Measurements from ENCODE around the gene ZNF441.

The ZNF441 gene

DNA sequence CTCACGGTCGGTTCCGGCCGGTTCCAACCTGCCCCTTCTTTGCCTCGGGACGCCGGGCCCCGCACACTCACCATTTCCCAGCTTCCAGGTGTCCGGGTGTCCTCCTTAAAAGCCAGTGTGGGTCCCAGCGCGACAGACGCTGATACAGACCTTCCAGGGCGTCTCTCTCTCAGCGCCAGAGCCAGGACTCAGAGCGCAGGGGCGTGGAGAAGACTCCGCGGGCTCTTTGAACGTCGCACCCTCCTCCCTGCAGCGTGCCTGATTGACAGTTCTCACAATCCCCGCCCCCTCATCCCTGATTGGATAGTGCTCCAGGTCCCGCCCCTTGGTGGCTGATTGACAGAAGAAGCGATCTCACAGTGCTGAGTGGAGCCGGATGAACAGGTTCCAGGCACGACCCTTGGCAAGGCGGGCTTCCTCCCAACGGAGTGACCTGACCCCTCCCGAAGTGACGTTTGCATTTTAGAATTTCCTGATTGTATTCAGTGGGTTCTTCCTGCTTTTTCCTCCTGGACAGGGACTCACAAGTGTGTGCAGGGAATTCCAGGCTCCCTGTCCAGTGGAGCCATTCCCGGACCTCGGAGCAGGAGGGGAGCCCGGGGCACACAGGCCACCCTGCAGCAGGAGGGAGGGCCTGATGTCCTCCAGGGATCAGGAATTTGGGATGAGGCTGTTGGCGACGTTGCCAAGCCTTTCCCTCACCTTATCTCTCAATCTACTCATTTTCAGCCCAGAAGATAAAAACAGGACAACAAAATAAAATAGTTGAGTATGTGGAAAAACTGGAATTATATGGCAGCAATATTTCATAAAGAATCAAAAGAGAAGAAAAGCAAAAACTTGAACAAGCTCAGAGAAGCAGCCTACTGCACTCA lies 27.8 kb upstream of the ZNF441 start, which contains the start of gene ZNF823 (continued):
- TF ChIP-seq, protein P1, sequence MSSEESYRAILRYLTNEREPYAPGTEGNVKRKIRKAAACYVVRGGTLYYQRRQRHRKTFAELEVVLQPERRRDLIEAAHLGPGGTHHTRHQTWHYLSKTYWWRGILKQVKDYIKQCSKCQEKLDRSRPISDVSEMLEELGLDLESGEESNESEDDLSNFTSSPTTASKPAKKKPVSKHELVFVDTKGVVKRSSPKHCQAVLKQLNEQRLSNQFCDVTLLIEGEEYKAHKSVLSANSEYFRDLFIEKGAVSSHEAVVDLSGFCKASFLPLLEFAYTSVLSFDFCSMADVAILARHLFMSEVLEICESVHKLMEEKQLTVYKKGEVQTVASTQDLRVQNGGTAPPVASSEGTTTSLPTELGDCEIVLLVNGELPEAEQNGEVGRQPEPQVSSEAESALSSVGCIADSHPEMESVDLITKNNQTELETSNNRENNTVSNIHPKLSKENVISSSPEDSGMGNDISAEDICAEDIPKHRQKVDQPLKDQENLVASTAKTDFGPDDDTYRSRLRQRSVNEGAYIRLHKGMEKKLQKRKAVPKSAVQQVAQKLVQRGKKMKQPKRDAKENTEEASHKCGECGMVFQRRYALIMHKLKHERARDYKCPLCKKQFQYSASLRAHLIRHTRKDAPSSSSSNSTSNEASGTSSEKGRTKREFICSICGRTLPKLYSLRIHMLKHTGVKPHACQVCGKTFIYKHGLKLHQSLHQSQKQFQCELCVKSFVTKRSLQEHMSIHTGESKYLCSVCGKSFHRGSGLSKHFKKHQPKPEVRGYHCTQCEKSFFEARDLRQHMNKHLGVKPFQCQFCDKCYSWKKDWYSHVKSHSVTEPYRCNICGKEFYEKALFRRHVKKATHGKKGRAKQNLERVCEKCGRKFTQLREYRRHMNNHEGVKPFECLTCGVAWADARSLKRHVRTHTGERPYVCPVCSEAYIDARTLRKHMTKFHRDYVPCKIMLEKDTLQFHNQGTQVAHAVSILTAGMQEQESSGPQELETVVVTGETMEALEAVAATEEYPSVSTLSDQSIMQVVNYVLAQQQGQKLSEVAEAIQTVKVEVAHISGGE (tag by site-specific recombination; conservative IDR thresholded peaks at IDR 0.05; ENCODE audit: low read depth): peak; percentile 45; the same call in 1 of the 2 replicates
- TF ChIP-seq ZBTB48 (tag by site-specific recombination; IDR thresholded peaks at IDR 0.05): peak; percentile 85
- no peak for TF ChIP-seq ZNF626 (tag by site-specific recombination; IDR thresholded peaks at IDR 0.05)
- TF ChIP-seq ZBTB21 (tag by site-specific recombination; IDR thresholded peaks at IDR 0.05): peak; percentile 20; the same call in 1 of the 2 replicates
- TF ChIP-seq, protein P2, sequence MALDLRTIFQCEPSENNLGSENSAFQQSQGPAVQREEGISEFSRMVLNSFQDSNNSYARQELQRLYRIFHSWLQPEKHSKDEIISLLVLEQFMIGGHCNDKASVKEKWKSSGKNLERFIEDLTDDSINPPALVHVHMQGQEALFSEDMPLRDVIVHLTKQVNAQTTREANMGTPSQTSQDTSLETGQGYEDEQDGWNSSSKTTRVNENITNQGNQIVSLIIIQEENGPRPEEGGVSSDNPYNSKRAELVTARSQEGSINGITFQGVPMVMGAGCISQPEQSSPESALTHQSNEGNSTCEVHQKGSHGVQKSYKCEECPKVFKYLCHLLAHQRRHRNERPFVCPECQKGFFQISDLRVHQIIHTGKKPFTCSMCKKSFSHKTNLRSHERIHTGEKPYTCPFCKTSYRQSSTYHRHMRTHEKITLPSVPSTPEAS (tag by site-specific recombination; IDR thresholded peaks at IDR 0.05): 0 out of 2 replicates have a peak, but pooled peaks have one; percentile 28
- TF ChIP-seq ZNF266 (tag by site-specific recombination; IDR thresholded peaks at IDR 0.05; ENCODE audit: low read depth): no peak
- TF ChIP-seq, protein P3, sequence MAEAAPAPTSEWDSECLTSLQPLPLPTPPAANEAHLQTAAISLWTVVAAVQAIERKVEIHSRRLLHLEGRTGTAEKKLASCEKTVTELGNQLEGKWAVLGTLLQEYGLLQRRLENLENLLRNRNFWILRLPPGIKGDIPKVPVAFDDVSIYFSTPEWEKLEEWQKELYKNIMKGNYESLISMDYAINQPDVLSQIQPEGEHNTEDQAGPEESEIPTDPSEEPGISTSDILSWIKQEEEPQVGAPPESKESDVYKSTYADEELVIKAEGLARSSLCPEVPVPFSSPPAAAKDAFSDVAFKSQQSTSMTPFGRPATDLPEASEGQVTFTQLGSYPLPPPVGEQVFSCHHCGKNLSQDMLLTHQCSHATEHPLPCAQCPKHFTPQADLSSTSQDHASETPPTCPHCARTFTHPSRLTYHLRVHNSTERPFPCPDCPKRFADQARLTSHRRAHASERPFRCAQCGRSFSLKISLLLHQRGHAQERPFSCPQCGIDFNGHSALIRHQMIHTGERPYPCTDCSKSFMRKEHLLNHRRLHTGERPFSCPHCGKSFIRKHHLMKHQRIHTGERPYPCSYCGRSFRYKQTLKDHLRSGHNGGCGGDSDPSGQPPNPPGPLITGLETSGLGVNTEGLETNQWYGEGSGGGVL (tag by site-specific recombination; IDR thresholded peaks at IDR 0.05): no peak
- TF ChIP-seq ZNF623 (tag by site-specific recombination; IDR thresholded peaks at IDR 0.05): no peak

- no peaks in the 10 kb centered on the region for H3K36me3 ChIP-seq (ENCODE audit: control insufficient read depth in 2 of 2, insufficient read depth in 1 of 2, low read length in 2 of 2)
- ChIA-PET CTCF (interaction anchor here (0.5 kb wide), 1 partner anchor 264 kb away, joined by 3 read pairs; no protein-coding TSS in a partner anchor), POLR2A (no interaction called here)
- H3K27ac ChIP-seq (ENCODE audit: extremely low read depth, low read depth, low read length): no peak overlapping the region
- no peak for TF ChIP-seq ZNF548 (tag by site-specific recombination; IDR thresholded peaks at IDR 0.05)
- no peak for TF ChIP-seq ZNF664 (tag by site-specific recombination; IDR thresholded peaks at IDR 0.05)
- no peak for TF ChIP-seq ZNF24 (tag by site-specific recombination; IDR thresholded peaks at IDR 0.05)
- TF ChIP-seq ZNF785 (tag by site-specific recombination; IDR thresholded peaks at IDR 0.05): no peak
- no peak for TF ChIP-seq ZNF426 (tag by site-specific recombination; IDR thresholded peaks at IDR 0.05)
- no peaks in the 10 kb centered on the region for H3K9me3 ChIP-seq (ENCODE audit: control insufficient read depth, insufficient read depth, low read depth, low read length)
- H3K4me1 ChIP-seq (ENCODE audit: control insufficient read depth, insufficient read depth, low read length): no peaks in the 10 kb centered on the region
- no peak overlapping the region for H3K4me3 ChIP-seq (ENCODE audit: low read depth, low read length)
Observed at GRCh38 chr19:11745869-11746268, 20.9 kb upstream of the ZNF441 start.

- no peaks in the 10 kb centered on the region for H3K4me1 ChIP-seq (ENCODE audit: control insufficient read depth, insufficient read depth, low read length)
- POLR2A ChIA-PET: no interaction called here
- TF ChIP-seq YY2 (tag by site-specific recombination; IDR thresholded peaks at IDR 0.05) (no peak), HOXD13 (CRISPR knock-in tag; IDR thresholded peaks at IDR 0.05; ENCODE audit: borderline replicate concordance) (no peak), ZNF280D (tag by site-specific recombination; IDR thresholded peaks at IDR 0.05) (peak; percentile 77; the same call in 1 of the 2 replicates), ZNF521 (tag by site-specific recombination; IDR thresholded peaks at IDR 0.05) (no peak)
- TF ChIP-seq, protein P4, sequence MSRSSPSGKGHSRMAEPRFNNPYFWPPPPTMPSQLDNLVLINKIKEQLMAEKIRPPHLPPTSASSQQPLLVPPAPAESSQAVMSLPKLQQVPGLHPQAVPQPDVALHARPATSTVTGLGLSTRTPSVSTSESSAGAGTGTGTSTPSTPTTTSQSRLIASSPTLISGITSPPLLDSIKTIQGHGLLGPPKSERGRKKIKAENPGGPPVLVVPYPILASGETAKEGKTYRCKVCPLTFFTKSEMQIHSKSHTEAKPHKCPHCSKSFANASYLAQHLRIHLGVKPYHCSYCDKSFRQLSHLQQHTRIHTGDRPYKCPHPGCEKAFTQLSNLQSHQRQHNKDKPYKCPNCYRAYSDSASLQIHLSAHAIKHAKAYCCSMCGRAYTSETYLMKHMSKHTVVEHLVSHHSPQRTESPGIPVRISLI (tag by site-specific recombination; IDR thresholded peaks at IDR 0.05): peak; percentile 84
- TF ChIP-seq, protein P5, sequence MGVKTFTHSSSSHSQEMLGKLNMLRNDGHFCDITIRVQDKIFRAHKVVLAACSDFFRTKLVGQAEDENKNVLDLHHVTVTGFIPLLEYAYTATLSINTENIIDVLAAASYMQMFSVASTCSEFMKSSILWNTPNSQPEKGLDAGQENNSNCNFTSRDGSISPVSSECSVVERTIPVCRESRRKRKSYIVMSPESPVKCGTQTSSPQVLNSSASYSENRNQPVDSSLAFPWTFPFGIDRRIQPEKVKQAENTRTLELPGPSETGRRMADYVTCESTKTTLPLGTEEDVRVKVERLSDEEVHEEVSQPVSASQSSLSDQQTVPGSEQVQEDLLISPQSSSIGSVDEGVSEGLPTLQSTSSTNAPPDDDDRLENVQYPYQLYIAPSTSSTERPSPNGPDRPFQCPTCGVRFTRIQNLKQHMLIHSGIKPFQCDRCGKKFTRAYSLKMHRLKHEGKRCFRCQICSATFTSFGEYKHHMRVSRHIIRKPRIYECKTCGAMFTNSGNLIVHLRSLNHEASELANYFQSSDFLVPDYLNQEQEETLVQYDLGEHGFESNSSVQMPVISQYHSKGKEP (tag by site-specific recombination; IDR thresholded peaks at IDR 0.05): no peak
Observed at GRCh38 chr19:11747277-11747676, 19.5 kb upstream of the ZNF441 start.

More at GRCh38 chr19:11747277-11747676, 19.5 kb upstream of the ZNF441 start:
- Histone ChIP-seq H3K36me3 (ENCODE audit: control insufficient read depth in 2 of 2, insufficient read depth in 1 of 2, low read length in 2 of 2) (no peaks in the 10 kb centered on the region), H3K27ac (ENCODE audit: extremely low read depth, low read depth, low read length) (no peak overlapping the region), H3K4me3 (ENCODE audit: low read depth, low read length) (no peak overlapping the region), H3K9me3 (ENCODE audit: control insufficient read depth, insufficient read depth, low read depth, low read length) (no peaks in the 10 kb centered on the region)
- CTCF ChIA-PET: interaction anchor here (0.7 kb wide), 1 partner anchor 47 kb away, joined by 3 read pairs; no protein-coding TSS in a partner anchor

Measured in HEK293 (cell line).